ENCODE measurements around the gene GALT. TPM values are rescaled to one million over a fixed set of nuclear protein-coding genes. Genes with fewer than 3 reads are reported as not detected.

GALT gene
- total RNA-seq, 1 donor from 2014 or later: 52.5 TPM

DNA sequence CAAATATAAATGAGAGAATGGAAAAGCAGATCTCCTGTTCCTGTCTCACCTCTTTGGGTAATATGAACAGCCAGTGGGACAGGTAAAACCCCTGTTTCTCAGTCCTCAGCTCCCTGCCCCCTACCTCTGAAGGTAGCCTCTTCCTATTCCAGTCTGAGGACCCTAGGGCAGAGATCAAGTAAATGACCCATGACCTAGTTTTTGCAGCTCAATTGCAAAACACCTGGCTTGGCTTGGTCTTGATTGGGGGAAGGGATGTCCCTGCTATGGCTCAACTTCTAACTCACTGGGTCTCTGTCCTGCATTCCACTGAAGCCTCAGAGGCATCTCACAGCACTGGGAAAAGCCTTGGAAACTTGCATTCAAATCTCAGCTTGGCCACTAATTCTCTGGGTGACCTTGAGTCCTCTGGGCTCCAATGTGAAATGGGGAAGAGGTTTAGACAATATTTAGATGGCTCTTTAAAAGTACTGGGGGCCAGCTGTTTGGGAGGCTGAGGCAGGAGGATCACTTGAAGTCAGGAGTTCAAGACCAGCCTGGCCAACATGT, 1.6 kb upstream of the GALT start:
- Histone ChIP-seq H3K27me3 (no peaks in the 10 kb centered on the region), H3K36me3 (peaks cover 0 to 15% of the 10 kb centered on the region in 2 donors), H3K27ac (no peak overlapping the region), H3K9me3 (no peaks in the 10 kb centered on the region), H3K4me3 (no peak overlapping the region), H3K4me1 (peaks cover 19% of the 10 kb centered on the region)
- intact Hi-C loops (cut with DNase I): no loop called here
- TF ChIP-seq, protein P1, sequence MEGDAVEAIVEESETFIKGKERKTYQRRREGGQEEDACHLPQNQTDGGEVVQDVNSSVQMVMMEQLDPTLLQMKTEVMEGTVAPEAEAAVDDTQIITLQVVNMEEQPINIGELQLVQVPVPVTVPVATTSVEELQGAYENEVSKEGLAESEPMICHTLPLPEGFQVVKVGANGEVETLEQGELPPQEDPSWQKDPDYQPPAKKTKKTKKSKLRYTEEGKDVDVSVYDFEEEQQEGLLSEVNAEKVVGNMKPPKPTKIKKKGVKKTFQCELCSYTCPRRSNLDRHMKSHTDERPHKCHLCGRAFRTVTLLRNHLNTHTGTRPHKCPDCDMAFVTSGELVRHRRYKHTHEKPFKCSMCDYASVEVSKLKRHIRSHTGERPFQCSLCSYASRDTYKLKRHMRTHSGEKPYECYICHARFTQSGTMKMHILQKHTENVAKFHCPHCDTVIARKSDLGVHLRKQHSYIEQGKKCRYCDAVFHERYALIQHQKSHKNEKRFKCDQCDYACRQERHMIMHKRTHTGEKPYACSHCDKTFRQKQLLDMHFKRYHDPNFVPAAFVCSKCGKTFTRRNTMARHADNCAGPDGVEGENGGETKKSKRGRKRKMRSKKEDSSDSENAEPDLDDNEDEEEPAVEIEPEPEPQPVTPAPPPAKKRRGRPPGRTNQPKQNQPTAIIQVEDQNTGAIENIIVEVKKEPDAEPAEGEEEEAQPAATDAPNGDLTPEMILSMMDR (IDR thresholded peaks at IDR 0.05): no peak
- TF ChIP-seq POLR2A (IDR thresholded peaks at IDR 0.05): no peak
- no peak for TF ChIP-seq POLR2AphosphoS5 (IDR thresholded peaks at IDR 0.05; ENCODE audit: insufficient read depth in 1 of 2, low read depth in 1 of 2)
- no peak for DNase-seq (ENCODE audit: extremely low spot score in 2 of 2)

DNA sequence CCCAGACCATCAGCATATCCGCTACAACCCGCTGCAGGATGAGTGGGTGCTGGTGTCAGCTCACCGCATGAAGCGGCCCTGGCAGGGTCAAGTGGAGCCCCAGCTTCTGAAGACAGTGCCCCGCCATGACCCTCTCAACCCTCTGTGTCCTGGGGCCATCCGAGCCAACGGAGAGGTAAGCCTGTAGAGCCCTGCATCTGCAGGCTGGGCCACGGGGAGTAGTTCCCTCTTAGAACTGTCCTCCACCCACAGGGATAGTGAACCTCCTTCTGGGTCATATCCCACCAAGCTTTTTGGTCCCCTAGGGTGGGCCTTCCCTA, 569 bp downstream of the GALT start:
- intact Hi-C loops (cut with DNase I): no loop called here
- H3K36me3 ChIP-seq: peaks cover 0 to 15% of the 10 kb centered on the region in 2 donors
- H3K27ac ChIP-seq: peak overlapping the region; percentile 71
- no peaks in the 10 kb centered on the region for H3K27me3 ChIP-seq
- H3K4me1 ChIP-seq: peaks cover 33% of the 10 kb centered on the region
- no peak for DNase-seq (ENCODE audit: extremely low spot score in 2 of 2)
- TF ChIP-seq, protein P1 (IDR thresholded peaks at IDR 0.05): no peak
- no peak for TF ChIP-seq POLR2A (IDR thresholded peaks at IDR 0.05)
- no peak for TF ChIP-seq POLR2AphosphoS5 (IDR thresholded peaks at IDR 0.05; ENCODE audit: insufficient read depth in 1 of 2, low read depth in 1 of 2)
- H3K9me3 ChIP-seq: no peaks in the 10 kb centered on the region
- H3K4me3 ChIP-seq: peak overlapping the region; percentile 76 to 89

DNA sequence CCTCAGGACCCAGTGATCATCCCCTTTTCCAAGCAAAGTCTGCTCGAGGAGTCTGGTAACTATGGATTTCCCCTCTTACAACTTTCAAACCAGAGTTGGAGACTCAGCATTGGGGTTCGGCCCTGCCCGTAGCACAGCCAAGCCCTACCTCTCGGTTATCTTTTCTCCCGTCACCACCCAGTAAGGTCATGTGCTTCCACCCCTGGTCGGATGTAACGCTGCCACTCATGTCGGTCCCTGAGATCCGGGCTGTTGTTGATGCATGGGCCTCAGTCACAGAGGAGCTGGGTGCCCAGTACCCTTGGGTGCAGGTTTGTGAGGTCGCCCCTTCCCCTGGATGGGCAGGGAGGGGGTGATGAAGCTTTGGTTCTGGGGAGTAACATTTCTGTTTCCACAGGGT, 1.2 kb downstream of the GALT start:
- Histone ChIP-seq H3K27ac (peak overlapping the region; percentile 71), H3K4me3 (peak overlapping the region; percentile 76 to 89), H3K4me1 (peaks cover 39% of the 10 kb centered on the region), H3K27me3 (no peaks in the 10 kb centered on the region), H3K36me3 (peaks cover 0 to 15% of the 10 kb centered on the region in 2 donors), H3K9me3 (no peaks in the 10 kb centered on the region)
- TF ChIP-seq POLR2A (IDR thresholded peaks at IDR 0.05) (no peak), POLR2AphosphoS5 (IDR thresholded peaks at IDR 0.05; ENCODE audit: insufficient read depth in 1 of 2, low read depth in 1 of 2) (no peak)
- TF ChIP-seq, protein P1 (IDR thresholded peaks at IDR 0.05): no peak
- intact Hi-C loops (cut with DNase I): no loop called here
- DNase-seq (ENCODE audit: extremely low spot score in 2 of 2): no peak

DNA sequence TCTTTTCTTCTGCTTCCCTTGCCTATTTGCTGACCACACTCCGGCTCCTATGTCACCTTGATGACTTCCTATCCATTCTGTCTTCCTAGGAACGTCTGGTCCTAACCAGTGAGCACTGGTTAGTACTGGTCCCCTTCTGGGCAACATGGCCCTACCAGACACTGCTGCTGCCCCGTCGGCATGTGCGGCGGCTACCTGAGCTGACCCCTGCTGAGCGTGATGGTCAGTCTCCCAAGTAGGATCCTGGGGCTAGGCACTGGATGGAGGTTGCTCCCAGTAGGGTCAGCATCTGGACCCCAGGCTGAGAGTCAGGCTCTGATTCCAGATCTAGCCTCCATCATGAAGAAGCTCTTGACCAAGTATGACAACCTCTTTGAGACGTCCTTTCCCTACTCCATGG, 2.2 kb downstream of the GALT start:
- no peak overlapping the region for H3K4me3 ChIP-seq
- H3K27me3 ChIP-seq: no peaks in the 10 kb centered on the region
- TF ChIP-seq, protein P1 (IDR thresholded peaks at IDR 0.05): no peak
- TF ChIP-seq POLR2AphosphoS5 (IDR thresholded peaks at IDR 0.05; ENCODE audit: insufficient read depth in 1 of 2, low read depth in 1 of 2): no peak
- TF ChIP-seq POLR2A (IDR thresholded peaks at IDR 0.05): no peak
- no peaks in the 10 kb centered on the region for H3K9me3 ChIP-seq
- intact Hi-C loops (cut with DNase I): no loop called here
- H3K36me3 ChIP-seq: peaks cover 0 to 15% of the 10 kb centered on the region in 2 donors
- peaks cover 50% of the 10 kb centered on the region for H3K4me1 ChIP-seq
- H3K27ac ChIP-seq: no peak overlapping the region
- DNase-seq (ENCODE audit: extremely low spot score in 2 of 2): no peak

DNA sequence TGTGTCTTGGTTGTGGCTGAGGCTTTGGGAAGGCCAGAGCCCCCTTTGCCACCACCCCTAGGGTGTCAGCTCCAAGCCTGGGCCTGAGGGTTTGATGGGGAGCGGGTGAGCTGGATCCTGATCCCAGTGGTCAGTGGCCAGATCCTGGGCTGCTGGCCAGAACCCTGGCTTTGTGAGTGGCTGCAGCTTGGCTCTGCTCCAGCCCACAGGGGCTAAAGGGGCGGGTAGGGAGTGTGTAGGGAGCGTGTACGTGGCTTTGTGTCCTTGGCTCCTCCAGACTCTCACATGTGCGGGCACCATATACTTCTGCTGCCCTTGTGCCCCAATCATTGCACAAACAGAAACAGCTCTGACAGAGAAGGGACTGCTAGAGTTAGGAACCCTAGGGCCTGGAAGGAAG, 4.3 kb downstream of the GALT start:
- peaks cover 71% of the 10 kb centered on the region for H3K4me1 ChIP-seq
- H3K9me3 ChIP-seq: no peaks in the 10 kb centered on the region
- H3K4me3 ChIP-seq: no peak overlapping the region
- intact Hi-C loops (cut with DNase I): no loop called here
- H3K27me3 ChIP-seq: no peaks in the 10 kb centered on the region
- no peak for TF ChIP-seq POLR2A (IDR thresholded peaks at IDR 0.05)
- TF ChIP-seq POLR2AphosphoS5 (IDR thresholded peaks at IDR 0.05; ENCODE audit: insufficient read depth in 1 of 2, low read depth in 1 of 2): no peak
- TF ChIP-seq, protein P1 (IDR thresholded peaks at IDR 0.05): no peak
- DNase-seq (ENCODE audit: extremely low spot score in 2 of 2): no peak
- H3K27ac ChIP-seq: peak overlapping the region; percentile 87
- H3K36me3 ChIP-seq: peaks cover 0 to 15% of the 10 kb centered on the region in 2 donors

All from vagina (tissue), 2 donors.